Osteoblast (primary cell): Measurements from ENCODE around the gene PDE8B. TPM values are rescaled to one million over a fixed set of nuclear protein-coding genes. Genes with fewer than 3 reads are reported as not detected.
A peak's percentile ranks its signal among the peaks of the same experiment; 100 is the strongest.

ENCODE experiments used
- DNase-seq: peaks from one replicate; pipeline ENCODE4 v3.0.0; 2011; ENCODE audit warnings: low spot score, mixed read lengths; ENCODE audit not compliant: insufficient read length; ENCODE audit errors: missing footprints
- H2AFZ ChIP-seq: 2 replicates; pipeline ENCODE4 v1.6.0; 2011; ENCODE audit warnings: mild to moderate bottlenecking, low read length
- H3K27ac ChIP-seq: 2 replicates; pipeline ENCODE4 v1.5.1; 2011; ENCODE audit warnings: mild to moderate bottlenecking, low read depth, low read length, moderate library complexity
- H3K27me3 ChIP-seq: 2 replicates; pipeline ENCODE4 v1.6.0; 2012; ENCODE audit warnings: mild to moderate bottlenecking, control low read depth, inconsistent platforms, low read length, moderate library complexity; ENCODE audit not compliant: insufficient read depth
- H3K36me3 ChIP-seq: 2 replicates; pipeline ENCODE4 v1.5.1; 2011; ENCODE audit warnings: mild to moderate bottlenecking, low read length, control low read depth, moderate library complexity; ENCODE audit not compliant: insufficient read depth
- H3K4me1 ChIP-seq: 2 replicates; pipeline ENCODE4 v1.5.1; 2011; ENCODE audit warnings: mild to moderate bottlenecking, low read length, control low read depth, moderate library complexity; ENCODE audit not compliant: insufficient read depth
- H3K4me2 ChIP-seq: 2 replicates; pipeline ENCODE4 v1.6.0; 2011; ENCODE audit warnings: mild to moderate bottlenecking, low read length; ENCODE audit not compliant: insufficient read depth
- H3K4me3 ChIP-seq: fragments of 200-600 bp; sonication (generic); 3 replicates; pipeline ENCODE4 v1.5.1; 2012; ENCODE audit warnings: mild to moderate bottlenecking, low read length, inconsistent platforms; ENCODE audit not compliant: insufficient read depth
- H3K79me2 ChIP-seq: 2 replicates; pipeline ENCODE4 v1.6.0; 2012; ENCODE audit warnings: mild to moderate bottlenecking, low read length, control low read depth, inconsistent platforms; ENCODE audit not compliant: insufficient read depth
- H3K9me3 ChIP-seq: 2 replicates; pipeline ENCODE4 v1.5.1; 2011; ENCODE audit warnings: low read depth, low read length, control low read depth
- H4K20me1 ChIP-seq: 2 replicates; pipeline ENCODE4 v1.6.0; 2012; ENCODE audit warnings: mild to moderate bottlenecking, low read length, control low read depth; ENCODE audit not compliant: insufficient read depth
- total RNA-seq: library from RNA; depleted of rRNA; stranded (reverse); fragments of >200 nt; gene quantifications from 2 replicates; pipeline ENCODE4 v1.2.3, GENCODE V29; 2012
- TF ChIP-seq, protein P1 (sequence below): IDR thresholded peaks from 2 replicates; pipeline ENCODE4 v1.5.1; 2011; ENCODE audit warnings: mild to moderate bottlenecking, low read depth, low read length, moderate library complexity; ENCODE audit errors: extremely low read depth

Gene PDE8B
- total RNA-seq, 1 donor = under 0.01 TPM

- Histone ChIP-seq H3K4me3 (no peak overlapping the region), H3K27ac (no peak overlapping the region), H3K79me2 (no peaks in the 10 kb centered on the region), H3K36me3 (no peaks in the 10 kb centered on the region), H3K9me3 (no peaks in the 10 kb centered on the region), H4K20me1 (no peaks in the 10 kb centered on the region), H3K4me1 (no peaks in the 10 kb centered on the region), H3K27me3 (peaks cover 42% of the 10 kb centered on the region), H2AFZ (no peak overlapping the region), H3K4me2 (no peak overlapping the region)
- peak; percentile 78 for DNase-seq
- TF ChIP-seq, protein P1, sequence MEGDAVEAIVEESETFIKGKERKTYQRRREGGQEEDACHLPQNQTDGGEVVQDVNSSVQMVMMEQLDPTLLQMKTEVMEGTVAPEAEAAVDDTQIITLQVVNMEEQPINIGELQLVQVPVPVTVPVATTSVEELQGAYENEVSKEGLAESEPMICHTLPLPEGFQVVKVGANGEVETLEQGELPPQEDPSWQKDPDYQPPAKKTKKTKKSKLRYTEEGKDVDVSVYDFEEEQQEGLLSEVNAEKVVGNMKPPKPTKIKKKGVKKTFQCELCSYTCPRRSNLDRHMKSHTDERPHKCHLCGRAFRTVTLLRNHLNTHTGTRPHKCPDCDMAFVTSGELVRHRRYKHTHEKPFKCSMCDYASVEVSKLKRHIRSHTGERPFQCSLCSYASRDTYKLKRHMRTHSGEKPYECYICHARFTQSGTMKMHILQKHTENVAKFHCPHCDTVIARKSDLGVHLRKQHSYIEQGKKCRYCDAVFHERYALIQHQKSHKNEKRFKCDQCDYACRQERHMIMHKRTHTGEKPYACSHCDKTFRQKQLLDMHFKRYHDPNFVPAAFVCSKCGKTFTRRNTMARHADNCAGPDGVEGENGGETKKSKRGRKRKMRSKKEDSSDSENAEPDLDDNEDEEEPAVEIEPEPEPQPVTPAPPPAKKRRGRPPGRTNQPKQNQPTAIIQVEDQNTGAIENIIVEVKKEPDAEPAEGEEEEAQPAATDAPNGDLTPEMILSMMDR = peak; percentile 38
These were observed 7.8 kb downstream of the PDE8B start for GRCh38 chr5:77218263-77218662.

DNA sequence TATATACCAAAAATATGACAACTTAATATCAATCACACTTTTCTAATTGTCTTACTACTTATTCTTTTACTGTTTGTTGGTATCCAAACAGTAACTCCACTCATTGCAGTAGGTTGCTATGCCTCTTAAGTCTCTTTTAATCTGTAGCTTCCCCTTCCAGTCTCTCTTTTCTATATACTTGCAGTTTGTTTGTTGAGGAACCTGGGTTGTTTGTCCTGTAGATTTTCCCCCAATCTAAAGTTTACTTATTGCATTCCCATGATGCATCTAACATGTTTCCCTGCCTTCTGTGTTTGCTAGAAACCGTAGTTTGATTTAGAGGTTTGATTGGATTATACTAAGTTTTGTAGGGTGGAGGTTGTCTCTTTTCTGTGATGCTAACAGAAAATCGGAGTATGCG, 10.6 kb downstream of the PDE8B start:
- Histone ChIP-seq H3K4me2 (no peak overlapping the region), H3K79me2 (no peaks in the 10 kb centered on the region), H3K36me3 (no peaks in the 10 kb centered on the region), H4K20me1 (no peaks in the 10 kb centered on the region), H3K27ac (no peak overlapping the region), H3K9me3 (no peaks in the 10 kb centered on the region), H2AFZ (no peak overlapping the region), H3K4me3 (no peak overlapping the region), H3K4me1 (no peaks in the 10 kb centered on the region), H3K27me3 (peaks cover 40% of the 10 kb centered on the region)
- DNase-seq = no peak
- TF ChIP-seq, protein P1 = no peak

GRCh38 chr5:77222722-77223121, 12.2 kb downstream of the PDE8B start:
- H4K20me1 ChIP-seq = no peaks in the 10 kb centered on the region
- H3K4me3 ChIP-seq = no peak overlapping the region

DNA sequence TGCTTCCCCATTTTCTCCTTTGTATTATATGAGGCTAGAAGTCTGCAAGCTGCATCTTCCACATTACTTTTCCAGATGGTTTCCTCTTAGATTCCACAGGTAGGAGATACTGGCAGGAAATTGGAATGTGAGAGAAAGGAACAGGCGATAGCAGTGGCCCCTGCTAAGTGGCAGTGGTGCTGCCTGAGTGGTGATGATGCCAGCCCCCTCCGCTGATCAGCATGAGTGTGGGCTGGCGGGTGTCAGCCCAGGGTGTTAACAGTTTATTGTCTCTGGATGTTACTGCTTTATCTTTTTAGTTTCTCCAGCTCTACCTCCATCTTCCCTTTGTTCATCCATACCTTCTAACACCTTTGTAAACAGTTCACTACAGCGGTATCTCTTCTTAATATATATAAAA, 13.2 kb downstream of the PDE8B start:
- H3K36me3 ChIP-seq = no peaks in the 10 kb centered on the region
- H3K27ac ChIP-seq = no peak overlapping the region
- no peak overlapping the region for H3K4me3 ChIP-seq
- DNase-seq = no peak
- no peaks in the 10 kb centered on the region for H3K9me3 ChIP-seq
- H3K27me3 ChIP-seq = peaks cover 58% of the 10 kb centered on the region
- H4K20me1 ChIP-seq = no peaks in the 10 kb centered on the region
- H3K79me2 ChIP-seq = no peaks in the 10 kb centered on the region
- H3K4me1 ChIP-seq = no peaks in the 10 kb centered on the region
- TF ChIP-seq, protein P1 = no peak
- H2AFZ ChIP-seq = no peak overlapping the region
- H3K4me2 ChIP-seq = no peak overlapping the region

More at GRCh38 chr5:77222722-77223121, 12.2 kb downstream of the PDE8B start:
- TF ChIP-seq, protein P1 = no peak
- peaks cover 51% of the 10 kb centered on the region for H3K27me3 ChIP-seq
- no peaks in the 10 kb centered on the region for H3K4me1 ChIP-seq
- no peak overlapping the region for H2AFZ ChIP-seq
- H3K79me2 ChIP-seq = no peaks in the 10 kb centered on the region
- no peaks in the 10 kb centered on the region for H3K36me3 ChIP-seq
- no peak overlapping the region for H3K27ac ChIP-seq
- H3K4me2 ChIP-seq = no peak overlapping the region
- DNase-seq = no peak
- no peaks in the 10 kb centered on the region for H3K9me3 ChIP-seq
